HCEC 1CT (cell line): ENCODE measurements around the gene TUBGCP3.
"Not testable (repeated sequence)": the region's sequence is repeated elsewhere in the genome, so short reads cannot be mapped to it uniquely, and the experiment has no call there.

ENCODE experiments used
- DNase-seq: peaks from one replicate; pipeline ENCODE4 v3.0.0-alpha.2; 2017

TUBGCP3 gene

GRCh38 chr13:112521073-112521685 lies 66.8 kb downstream of the TUBGCP3 start:
- no peak for DNase-seq

DNA sequence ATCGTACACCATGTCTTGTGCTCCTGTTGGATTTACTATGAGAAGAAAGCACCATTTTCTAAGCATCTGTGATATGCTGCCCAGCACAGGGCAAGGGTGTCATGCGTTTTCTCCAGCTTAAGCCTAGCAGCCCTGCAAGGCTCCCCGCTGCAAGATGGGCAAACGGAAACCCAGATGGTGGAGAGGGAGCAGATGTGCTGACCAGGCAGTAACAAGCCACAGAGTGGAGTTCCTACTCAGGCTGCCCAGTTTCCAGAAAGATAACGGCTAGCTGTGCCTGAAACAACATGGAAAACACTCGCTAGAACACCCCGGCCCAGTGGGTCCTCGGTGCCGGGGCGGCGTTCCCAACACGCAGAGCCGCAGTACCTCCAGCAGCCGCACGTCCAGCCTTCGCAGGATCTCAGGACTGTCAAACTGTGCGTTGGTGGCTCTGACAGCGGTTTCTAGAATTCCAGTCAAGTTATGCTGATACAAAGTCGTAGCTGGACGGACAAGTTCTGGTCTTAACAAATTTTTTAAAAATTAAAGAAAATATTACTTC lies 68.4 kb downstream of the TUBGCP3 start:
- DNase-seq: no peak

DNA sequence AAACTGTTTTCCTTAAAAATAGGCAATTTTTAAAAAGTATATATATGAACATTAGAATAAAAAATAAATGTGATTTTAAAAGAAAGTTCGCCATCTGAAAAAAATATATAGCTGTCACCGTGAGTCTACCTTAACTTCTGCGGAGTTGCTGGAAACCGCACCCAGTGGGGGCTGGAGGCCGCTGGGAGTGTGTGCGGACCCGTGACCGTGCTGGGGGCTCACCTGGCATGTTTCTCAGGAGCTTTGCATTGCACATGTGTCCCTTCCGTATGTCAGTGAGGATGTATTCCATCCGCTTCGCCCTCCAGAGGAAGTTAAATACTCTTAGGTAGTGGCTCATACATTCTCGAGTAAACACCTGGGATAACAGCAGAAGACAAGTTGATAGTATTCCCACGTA lies 71.7 kb downstream of the TUBGCP3 start:
- no peak for DNase-seq

- DNase-seq: no peak
Observed at GRCh38 chr13:112513761-112514160, 74.2 kb downstream of the TUBGCP3 start.

DNA sequence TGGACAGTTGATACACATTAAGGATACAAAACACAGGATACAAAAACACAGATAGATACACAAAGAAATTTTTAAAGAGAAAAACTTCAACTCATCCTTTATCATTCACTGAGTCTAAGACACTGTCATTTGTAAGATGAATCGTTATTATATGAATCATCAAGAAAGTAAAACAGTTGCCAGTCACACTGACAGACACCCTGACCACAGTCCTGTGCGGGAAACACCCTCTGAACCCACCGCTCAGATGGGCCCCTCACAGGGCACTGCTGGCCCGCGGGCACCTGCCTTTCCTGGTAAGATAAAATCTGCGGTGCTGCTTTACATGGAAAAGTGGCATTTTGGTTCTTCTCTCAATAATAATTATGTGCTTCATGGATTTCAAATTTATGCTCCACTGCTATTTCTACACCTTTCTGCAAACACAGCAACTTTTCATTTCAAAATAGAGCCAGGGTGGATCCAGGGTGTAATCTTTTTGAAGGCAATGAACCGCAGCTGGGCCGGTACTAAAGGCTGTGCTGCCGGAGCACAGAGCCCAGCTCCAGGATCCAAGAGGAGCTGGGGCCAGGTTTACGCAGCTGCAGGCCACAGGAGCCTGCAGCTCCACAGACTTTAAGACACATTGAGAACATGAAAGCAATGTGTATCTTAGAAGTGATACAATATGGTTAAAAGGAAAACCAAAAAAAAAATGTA lies 76.8 kb downstream of the TUBGCP3 start:
- DNase-seq: no peak

DNA sequence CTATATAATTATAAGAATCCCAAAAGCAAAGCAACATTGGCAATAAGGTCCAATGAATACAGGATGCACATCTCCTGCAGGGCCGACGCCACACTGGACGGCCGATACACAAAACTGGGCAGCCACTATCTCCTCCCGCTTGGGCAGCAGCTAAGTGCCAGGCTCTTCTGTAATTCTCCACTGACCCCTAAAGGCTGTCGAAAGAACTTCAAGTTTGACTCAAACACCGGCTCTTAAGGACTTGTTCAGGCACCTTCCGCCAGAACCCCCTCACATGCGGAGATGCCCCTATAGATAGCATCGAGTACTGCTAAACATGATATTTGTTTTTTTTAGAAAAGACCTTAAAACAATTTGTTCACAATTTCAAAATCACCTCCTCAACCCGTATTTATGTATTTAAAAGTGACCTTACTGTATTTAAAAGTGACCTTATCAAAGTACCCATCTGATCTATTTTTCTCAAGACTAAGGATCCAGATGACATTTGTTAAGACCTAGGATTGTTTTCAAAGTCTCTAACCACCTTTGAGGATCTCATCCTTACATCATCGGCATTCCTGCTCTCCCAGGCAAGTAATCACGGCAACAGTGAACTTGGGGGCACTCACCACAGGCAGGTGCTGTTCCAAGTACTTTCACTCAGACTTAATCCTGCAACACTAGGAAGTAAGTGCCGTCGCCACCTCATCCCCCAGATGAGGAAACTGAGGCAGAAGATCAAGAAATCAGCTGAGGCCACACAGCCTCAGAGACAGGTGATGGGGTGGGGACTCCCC lies 77.8 kb downstream of the TUBGCP3 start:
- DNase-seq: peak; percentile 54

GRCh38 chr13:112509190-112509589 lies 78.8 kb downstream of the TUBGCP3 start:
- DNase-seq: no peak

- DNase-seq: no peak
Observed at GRCh38 chr13:112506046-112506445, 81.9 kb downstream of the TUBGCP3 start.

GRCh38 chr13:112496166-112496565 lies 91.8 kb downstream of the TUBGCP3 start:
- no peak for DNase-seq

DNA sequence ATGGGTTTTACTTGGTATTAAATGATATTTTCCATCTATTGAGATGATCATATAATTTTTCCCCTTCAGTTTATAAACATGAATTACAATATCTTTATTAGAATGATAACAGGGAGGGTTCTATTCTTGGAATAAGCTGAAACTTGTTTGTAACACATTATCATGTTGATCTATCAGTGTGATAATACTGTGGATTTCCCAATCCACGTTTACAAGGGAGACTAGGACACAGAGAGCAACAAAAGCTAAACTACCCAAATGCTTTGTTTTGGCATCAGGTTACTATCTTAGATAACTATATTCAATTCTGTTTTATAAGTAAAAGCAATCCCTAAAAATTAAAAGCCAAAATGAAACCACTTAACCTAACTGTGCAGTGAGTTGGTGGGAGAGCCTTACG lies 92.5 kb downstream of the TUBGCP3 start:
- no peak for DNase-seq

DNA sequence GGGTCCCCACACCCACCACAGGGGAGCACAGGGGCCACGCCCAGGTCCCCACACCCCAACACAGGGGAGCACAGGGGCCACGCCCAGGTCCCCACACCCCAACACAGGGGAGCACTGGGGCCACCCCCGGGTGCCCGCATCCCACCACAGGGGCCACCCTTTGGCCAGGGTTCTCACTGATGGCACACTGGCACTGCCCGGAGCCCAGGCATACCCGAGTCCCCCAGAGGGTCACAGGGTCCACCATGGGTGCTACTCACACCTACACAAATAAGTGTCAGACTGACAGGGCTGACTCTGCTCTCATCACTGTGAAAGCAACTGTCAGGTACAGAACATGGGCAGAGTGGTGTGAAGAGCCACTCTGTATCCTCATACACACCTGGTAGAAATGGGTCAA lies 98.8 kb downstream of the TUBGCP3 start:
- DNase-seq: no peak

GRCh38 chr13:112488343-112489050 lies 99.5 kb downstream of the TUBGCP3 start:
- DNase-seq: not testable (repeated sequence)

DNA sequence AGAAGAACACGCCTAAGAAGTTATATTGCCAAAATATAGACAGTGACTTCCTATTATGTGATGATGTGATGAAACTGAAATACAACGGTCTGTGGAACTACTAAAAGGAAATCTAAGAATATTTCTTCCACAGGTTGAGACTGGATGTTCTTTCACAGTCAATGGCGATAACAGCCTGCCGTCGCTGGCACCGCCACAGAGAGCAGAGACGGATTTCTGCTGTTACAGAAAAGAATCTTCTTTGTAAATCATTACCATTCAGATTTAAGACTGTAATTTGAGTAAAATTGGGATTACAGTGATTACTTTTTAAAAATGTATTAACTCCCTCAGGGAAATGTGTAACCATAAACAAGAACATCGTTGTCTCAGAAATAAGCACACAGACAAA lies 100.8 kb downstream of the TUBGCP3 start:
- no peak for DNase-seq

DNA sequence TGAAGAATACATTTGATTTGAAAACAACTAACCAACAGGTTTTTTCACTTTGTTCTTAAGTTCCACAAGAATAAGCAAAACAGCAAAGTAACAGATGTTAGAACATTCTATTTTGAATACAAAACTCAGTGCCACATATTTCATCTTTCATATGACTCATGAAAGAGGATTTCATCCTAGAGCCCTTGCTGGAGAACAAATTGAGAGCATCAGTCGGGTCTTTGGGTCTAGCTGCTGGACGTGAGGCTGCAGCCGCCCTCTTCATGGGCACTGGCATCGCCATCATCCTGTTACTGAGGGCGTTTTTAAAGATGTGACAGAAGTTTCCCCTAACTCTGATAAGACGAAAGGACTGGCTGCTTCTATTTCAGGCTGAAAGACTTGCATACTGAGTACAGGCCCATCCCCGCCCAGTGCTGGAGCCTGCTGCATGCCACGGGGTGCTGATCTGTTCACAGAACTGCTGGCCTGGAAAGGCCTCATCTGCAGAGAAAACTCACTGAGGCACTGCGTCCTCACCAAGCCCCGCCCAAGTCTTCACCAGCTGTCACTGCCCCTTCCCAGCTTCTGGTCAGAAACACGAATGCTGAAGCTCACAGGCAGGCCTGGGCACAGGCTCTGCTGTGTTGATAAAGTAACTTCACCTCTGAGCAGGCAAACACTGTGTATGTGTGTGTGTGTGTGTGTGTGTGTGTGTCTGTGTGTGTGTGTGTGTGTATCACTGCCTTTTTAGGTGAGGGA lies 101.4 kb downstream of the TUBGCP3 start:
- no peak for DNase-seq

- DNase-seq: not testable (repeated sequence)
Observed at GRCh38 chr13:112485814-112486213, 102.1 kb downstream of the TUBGCP3 start.

- no peak for DNase-seq
Observed at GRCh38 chr13:112483299-112483698, 104.7 kb downstream of the TUBGCP3 start.

- DNase-seq: peak; percentile 16
Observed at GRCh38 chr13:112481458-112481857, 106.5 kb downstream of the TUBGCP3 start.

DNA sequence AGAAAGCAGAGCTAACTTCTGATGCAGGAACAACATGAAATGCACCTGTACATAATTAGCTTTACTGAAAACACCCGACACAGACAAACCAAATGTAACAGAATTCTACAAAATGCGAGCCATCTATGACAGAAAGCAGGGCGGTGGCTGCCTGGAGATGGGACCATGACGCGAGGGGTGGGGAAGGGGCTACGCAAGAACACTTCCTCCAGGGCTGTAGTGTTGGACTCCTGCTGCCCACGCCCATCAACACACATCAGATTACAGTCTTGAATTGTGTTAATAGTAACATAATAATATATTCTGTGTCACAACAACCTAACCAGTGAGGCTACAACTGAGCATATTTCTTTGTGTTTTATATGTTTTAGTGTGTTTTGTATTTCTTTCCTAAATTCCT lies 108.6 kb downstream of the TUBGCP3 start:
- no peak for DNase-seq

- no peak for DNase-seq
Observed at GRCh38 chr13:112477070-112477619, 110.8 kb downstream of the TUBGCP3 start.

DNA sequence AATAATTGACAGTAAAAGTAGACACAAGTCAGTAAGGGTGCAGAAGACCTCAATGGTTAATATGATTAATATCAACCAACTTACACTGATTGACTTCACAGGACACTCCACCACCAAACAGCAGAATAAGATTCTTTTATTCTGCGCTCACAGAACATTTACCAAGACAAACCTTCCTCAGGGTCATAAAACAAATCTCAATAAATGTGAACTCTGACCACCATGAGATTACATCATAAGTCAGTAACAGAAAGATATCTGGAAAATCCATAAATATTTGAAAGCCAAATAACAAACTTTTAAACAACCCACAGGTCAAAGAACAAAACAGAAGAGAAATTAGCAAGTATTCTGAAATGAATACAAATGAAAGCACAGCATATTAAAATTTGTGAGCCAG lies 112.1 kb downstream of the TUBGCP3 start:
- no peak for DNase-seq

GRCh38 chr13:112474869-112475268 lies 113.1 kb downstream of the TUBGCP3 start:
- DNase-seq: no peak

GRCh38 chr13:112473818-112474217 lies 114.1 kb downstream of the TUBGCP3 start:
- no peak for DNase-seq
